ENCODE data around the gene HOXB9.

The HOXB9 gene

DNA sequence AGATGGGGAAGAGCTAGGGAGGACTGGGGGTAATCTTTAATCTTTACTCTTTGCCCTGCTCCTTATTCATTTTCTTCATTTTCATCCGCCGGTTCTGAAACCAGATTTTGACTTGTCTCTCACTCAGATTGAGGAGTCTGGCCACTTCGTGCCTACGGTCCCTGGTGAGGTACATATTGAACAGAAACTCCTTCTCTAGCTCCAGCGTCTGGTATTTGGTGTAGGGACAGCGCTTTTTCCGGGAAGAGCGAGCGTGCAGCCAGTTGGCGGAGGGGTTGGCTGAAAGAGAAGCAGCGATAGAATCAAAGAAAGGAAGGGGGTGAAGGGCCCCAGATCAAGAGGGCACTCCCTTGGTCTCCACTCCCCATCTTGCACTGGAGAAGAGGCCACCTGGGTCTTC is 3.3 kb downstream of the HOXB9 start:
- TF ChIP-seq, protein P1, sequence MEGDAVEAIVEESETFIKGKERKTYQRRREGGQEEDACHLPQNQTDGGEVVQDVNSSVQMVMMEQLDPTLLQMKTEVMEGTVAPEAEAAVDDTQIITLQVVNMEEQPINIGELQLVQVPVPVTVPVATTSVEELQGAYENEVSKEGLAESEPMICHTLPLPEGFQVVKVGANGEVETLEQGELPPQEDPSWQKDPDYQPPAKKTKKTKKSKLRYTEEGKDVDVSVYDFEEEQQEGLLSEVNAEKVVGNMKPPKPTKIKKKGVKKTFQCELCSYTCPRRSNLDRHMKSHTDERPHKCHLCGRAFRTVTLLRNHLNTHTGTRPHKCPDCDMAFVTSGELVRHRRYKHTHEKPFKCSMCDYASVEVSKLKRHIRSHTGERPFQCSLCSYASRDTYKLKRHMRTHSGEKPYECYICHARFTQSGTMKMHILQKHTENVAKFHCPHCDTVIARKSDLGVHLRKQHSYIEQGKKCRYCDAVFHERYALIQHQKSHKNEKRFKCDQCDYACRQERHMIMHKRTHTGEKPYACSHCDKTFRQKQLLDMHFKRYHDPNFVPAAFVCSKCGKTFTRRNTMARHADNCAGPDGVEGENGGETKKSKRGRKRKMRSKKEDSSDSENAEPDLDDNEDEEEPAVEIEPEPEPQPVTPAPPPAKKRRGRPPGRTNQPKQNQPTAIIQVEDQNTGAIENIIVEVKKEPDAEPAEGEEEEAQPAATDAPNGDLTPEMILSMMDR (IDR thresholded peaks at IDR 0.05; ENCODE audit: control insufficient read depth, extremely low read depth, insufficient read depth): no peak
- no peak for DNase-seq (ENCODE audit: low read depth)
- no peak overlapping the region for H3K4me3 ChIP-seq (ENCODE audit: low read depth, low read length)

DNA sequence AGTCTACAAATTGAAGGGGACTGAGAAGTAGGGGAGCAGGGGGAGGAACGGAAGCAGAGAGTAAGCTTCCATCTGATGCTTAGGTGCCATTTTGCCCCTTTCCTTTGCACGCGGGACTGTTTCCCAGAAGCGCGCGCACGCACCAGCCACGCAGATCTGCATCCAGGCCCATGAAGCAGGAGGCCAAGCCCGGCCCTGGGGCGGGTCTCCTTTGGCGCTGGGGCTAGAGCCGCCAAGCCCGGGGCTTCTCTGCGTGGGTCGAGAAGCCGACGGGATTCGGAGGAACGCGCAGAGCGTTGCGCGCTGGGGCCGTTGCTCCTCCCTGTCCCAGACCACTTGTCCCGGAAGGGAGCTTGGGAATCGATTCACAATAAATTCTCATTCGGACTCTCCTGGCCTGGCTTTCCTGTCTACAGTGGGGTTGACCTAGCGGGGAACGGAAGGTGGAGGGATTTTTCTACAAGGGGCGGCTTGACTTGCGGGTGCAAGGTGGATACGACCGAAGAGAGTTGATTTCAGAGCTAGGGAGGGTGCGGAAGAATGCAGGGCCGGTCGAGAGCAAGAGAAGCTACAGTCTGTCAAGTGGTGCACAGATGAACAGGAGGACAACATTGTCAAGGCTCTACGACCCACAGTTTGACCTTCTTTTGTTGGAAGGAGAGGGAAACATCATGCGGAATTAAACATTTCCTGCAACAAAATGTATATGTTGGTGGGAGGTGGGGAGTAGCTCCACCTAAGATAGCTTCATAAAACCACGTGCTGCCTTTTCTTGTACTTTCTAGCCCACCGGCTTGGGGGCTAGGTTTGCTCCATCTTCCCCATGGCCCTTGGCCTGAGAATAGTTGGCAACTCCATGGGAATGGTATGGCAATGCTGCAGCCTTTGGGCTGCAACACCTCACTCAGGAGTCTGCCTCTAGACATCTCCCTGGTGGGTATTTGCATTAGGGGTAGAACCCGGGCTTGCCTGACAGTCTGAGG is 4.5 kb downstream of the HOXB9 start:
- DNase-seq (ENCODE audit: low read depth): no peak
- TF ChIP-seq, protein P1 (IDR thresholded peaks at IDR 0.05; ENCODE audit: control insufficient read depth, extremely low read depth, insufficient read depth): no peak
- no peak overlapping the region for H3K4me3 ChIP-seq (ENCODE audit: low read depth, low read length)

DNA sequence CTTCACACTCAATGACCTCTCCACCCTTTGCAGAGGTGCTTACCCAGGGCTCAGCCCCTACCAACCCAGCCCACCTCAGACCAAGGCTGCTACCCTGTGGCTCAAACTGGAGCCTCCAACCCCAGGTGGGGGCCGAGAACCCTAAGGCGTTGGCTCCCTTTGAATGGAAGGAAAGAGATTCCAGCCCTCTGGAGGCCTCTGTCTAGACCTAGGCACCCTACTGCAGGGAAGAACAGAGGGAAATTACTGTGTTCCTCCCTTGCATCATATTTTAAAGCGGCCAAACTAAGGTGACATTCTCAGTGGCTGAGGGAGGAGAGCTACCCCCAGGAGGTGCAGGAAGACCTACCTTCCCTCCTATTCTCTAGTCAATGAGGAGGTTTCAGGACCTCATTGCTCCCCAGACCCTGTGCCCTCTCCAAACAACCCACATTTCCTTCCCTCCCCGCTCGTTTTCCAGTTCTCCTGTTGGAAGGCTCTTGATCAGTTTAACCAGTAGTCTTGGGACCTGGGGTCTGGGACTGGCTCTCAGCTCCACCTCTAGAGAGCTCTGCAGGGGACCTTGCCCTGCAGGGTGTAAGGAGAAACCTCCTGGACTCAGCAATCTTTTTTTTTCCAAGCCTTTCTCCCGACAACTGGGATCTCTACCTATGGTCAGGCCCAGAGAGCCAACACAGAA is 5.6 kb downstream of the HOXB9 start:
- TF ChIP-seq, protein P1 (IDR thresholded peaks at IDR 0.05; ENCODE audit: control insufficient read depth, extremely low read depth, insufficient read depth): no peak
- no peak for DNase-seq (ENCODE audit: low read depth)
- H3K4me3 ChIP-seq (ENCODE audit: low read depth, low read length): no peak overlapping the region

DNA sequence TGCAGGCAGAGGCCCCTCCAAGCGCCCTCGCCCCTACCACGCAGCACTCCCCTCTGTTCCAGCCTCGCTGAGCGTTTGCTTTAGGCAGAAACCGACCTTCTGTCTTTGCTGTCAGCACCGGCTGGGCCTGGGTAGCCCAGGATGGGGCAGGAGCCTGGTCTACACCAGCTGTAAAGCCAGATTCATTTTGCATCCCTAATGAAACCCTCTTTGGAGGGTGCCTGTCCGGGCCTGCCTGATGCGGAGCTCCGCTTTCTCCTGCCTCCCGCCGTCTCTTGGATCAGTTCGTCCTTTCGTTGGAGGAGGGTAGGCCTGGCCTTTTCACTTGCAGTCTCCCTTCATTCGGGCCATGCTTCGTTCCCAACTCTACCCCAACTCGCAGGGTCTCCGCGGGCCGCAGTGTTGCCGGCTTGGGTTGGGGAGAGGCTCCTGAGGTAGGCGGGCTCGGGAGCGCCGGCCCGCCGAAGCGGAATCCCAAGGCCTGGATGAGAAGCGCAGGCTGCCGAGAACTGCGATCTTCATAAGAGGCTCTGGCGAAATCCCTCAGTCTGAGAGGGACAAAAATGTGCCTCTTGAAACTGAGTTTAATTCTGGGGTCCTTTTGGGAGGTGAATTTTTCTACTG is 6.2 kb downstream of the HOXB9 start:
- H3K4me3 ChIP-seq (ENCODE audit: low read depth, low read length): no peak overlapping the region; the same call in 1 of the 2 replicates
- DNase-seq (ENCODE audit: low read depth): no peak
- TF ChIP-seq, protein P1 (IDR thresholded peaks at IDR 0.05; ENCODE audit: control insufficient read depth, extremely low read depth, insufficient read depth): no peak

DNA sequence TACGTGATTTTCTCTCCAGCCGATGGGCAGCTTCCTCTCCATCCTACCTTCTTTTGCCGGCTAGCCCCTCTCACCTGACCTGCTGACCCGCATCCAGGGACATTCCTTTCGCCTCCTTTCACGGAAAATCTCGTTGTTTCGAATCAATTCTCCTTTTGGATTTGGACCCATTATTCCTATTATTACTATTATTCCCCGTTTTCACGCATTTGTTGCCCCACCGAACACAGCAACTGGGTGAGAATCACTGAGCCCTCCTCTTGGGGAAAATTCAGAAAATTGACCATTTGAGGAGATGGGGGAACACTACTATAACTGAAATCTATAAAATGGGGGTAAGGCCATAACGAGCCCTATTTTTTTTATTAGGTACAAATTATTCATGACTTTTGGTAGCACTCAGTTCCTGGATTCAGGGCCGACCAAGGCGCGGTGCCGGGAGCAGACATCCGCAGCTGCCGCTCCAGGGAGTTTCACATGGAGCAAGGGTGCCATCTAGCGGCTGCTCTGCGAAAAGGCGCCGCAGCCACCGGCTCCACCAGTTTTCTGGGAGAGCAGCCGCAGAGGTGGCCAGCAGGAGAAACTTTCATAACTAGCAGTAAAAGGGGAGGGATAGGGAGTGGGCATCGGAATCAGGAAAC is 7.8 kb downstream of the HOXB9 start:
- peak overlapping the region; percentile 36 for H3K4me3 ChIP-seq (ENCODE audit: low read depth, low read length)
- peak; percentile 36 for DNase-seq (ENCODE audit: low read depth)
- TF ChIP-seq, protein P1 (IDR thresholded peaks at IDR 0.05; ENCODE audit: control insufficient read depth, extremely low read depth, insufficient read depth): peak; percentile 97

DNA sequence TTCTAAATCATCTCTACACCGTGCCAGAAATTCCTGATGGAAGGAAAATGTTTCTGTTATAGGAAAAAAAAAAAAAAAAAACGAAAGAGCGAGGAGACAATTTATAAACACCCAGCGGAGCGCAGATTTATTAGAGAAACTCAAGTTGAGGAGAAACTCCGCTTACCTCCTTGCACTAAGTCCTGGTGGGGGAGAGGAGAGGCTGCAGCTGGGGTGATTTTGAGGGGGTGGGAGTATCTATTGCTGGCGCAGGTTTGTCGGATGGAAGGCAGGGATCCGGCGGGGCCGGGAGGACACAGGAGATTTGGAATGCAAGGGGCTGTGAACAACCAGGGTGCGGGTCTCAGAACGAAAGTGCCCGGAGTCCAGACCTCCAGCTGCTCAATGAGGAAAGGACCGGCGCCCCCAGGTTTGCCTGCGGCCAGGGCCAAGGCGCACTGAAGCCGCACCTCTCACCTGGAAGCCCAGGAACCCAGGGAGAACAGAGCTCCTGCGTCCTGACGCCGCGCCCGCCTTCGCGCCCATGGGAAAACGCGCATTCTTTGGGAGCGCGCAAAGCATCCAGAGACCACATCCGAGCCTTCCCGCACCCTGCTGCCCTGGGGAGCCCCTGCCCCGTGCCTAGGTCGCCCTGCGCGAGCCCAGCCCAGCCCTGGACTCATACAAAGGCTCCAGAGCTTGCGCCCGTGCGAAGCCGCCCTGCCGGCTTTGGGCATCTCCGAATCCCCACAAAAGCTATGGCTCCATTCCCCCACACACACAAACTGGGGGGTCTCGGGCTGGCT is 8.5 kb downstream of the HOXB9 start:
- DNase-seq (ENCODE audit: low read depth): no peak
- H3K4me3 ChIP-seq (ENCODE audit: low read depth, low read length): no peak overlapping the region
- TF ChIP-seq, protein P1 (IDR thresholded peaks at IDR 0.05; ENCODE audit: control insufficient read depth, extremely low read depth, insufficient read depth): no peak
